Cerebellar cortex (tissue), 1 donor: ENCODE data around the gene RAP1GAP.
"Not testable (repeated sequence)": the region's sequence is repeated elsewhere in the genome, so short reads cannot be mapped to it uniquely, and the experiment has no call there.

Experiments
- DNase-seq: peaks from one replicate; pipeline ENCODE4 v3.0.0-alpha.2; 2015; ENCODE audit warnings: low spot score

The RAP1GAP gene

GRCh38 chr1:21568809-21569385 lies 100.3 kb downstream of the RAP1GAP start:
- DNase-seq = no peak

GRCh38 chr1:21568006-21568746 lies 101.0 kb downstream of the RAP1GAP start:
- DNase-seq = peak; percentile 47

- DNase-seq = no peak
These were observed 101.7 kb downstream of the RAP1GAP start for GRCh38 chr1:21567241-21568005.

- not testable (repeated sequence) for DNase-seq
These were observed 102.8 kb downstream of the RAP1GAP start for GRCh38 chr1:21566361-21566760.

GRCh38 chr1:21565285-21565684 lies 103.9 kb downstream of the RAP1GAP start:
- DNase-seq = no peak

- no peak for DNase-seq
These were observed 104.5 kb downstream of the RAP1GAP start for GRCh38 chr1:21564521-21565095.

- DNase-seq = no peak
These were observed 105.2 kb downstream of the RAP1GAP start for GRCh38 chr1:21563971-21564370.

- no peak for DNase-seq
These were observed 106.3 kb downstream of the RAP1GAP start for GRCh38 chr1:21562896-21563295.

GRCh38 chr1:21560916-21561638 lies 108.1 kb downstream of the RAP1GAP start:
- no peak for DNase-seq

GRCh38 chr1:21559788-21560567 lies 109.2 kb downstream of the RAP1GAP start:
- DNase-seq = no peak

- no peak for DNase-seq
These were observed 115.8 kb downstream of the RAP1GAP start for GRCh38 chr1:21553116-21553926.

- DNase-seq = no peak
These were observed 116.4 kb downstream of the RAP1GAP start for GRCh38 chr1:21552715-21553114.

- no peak for DNase-seq
These were observed 118.2 kb downstream of the RAP1GAP start for GRCh38 chr1:21550866-21551475.

GRCh38 chr1:21550097-21550496 lies 119.1 kb downstream of the RAP1GAP start:
- no peak for DNase-seq

GRCh38 chr1:21547876-21548275 lies 121.3 kb downstream of the RAP1GAP start:
- DNase-seq = no peak
